Measurements from ENCODE around the gene JARID2. TPM values are rescaled to one million over a fixed set of nuclear protein-coding genes. Genes with fewer than 3 reads are reported as not detected.

The JARID2 gene
- total and polyA plus RNA-seq, 2 of the 13 experiments (the other 11 are each of a cell fraction or from before 2014, with no cell fraction given), result 7.5 to 10.3 TPM

DNA sequence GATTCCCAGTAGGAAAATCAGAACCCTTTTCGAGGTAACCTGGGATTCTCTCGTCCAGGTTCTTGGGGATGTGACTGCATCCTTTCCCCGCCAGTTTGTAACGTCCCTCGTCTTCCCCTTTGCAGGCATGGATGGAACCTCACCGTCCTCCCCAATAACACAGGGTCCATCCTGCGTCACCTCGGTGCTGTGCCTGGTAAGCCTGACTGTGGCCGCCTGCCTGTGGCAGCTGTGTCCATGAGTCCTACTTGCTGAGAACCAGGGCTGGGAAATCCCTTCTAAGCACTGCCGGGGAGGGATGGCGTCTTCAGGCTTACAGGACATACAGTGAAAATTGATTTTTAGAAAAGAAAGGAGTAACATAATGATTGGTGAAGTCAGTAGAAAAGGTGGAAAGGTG lies 261.4 kb downstream of the JARID2 start (continued):
- TF ChIP-seq XBP1 (CRISPR knock-in tag; IDR thresholded peaks at IDR 0.05) (no peak), CHD2 (IDR thresholded peaks at IDR 0.05; ENCODE audit: low read depth, low read length) (no peak), KLF15 (CRISPR knock-in tag; IDR thresholded peaks at IDR 0.05; ENCODE audit: borderline replicate concordance) (no peak), REXO4 (CRISPR knock-in tag; IDR thresholded peaks at IDR 0.05; ENCODE audit: borderline replicate concordance) (no peak), NR1H2 (CRISPR knock-in tag; IDR thresholded peaks at IDR 0.05; ENCODE audit: borderline replicate concordance, low read depth) (no peak), KDM6A (CRISPR knock-in tag; IDR thresholded peaks at IDR 0.05; ENCODE audit: low read depth) (no peak)

DNA sequence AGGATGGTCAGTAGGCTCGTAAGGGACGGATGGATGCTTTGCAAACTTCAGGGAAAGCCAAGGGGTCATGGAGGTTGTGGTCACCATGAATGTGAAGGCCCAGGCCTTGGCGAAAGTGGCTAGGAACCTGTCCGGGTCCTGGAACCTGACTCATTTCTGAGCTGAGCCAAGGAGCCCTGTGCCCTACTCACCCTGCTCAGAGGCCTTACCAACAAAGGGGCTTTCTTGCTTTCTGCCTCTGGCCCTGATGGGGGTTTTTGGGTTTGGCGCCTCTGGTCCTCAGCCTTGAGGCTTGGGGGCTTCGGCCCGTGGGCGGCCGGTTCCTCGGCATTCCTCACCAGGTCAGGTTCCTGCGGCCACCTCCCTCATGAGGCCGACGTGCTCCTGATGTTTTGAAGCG lies 261.9 kb downstream of the JARID2 start:
- Histone ChIP-seq H3K9ac (ENCODE audit: insufficient read depth, low read depth, low read length) (no peak overlapping the region), H2AFZ (ENCODE audit: low read length) (no peak overlapping the region), H3K4me1 (ENCODE audit: insufficient read depth, low read length) (peaks cover 30% of the 10 kb centered on the region), H3K4me3 (replicated peaks in 1 of 3; ENCODE audit: insufficient read depth in 1 of 3, low read depth in 2 of 3, low read length in 3 of 3) (no peak overlapping the region), H3K79me2 (ENCODE audit: insufficient read depth, low read length) (no peaks in the 10 kb centered on the region), H3K36me3 (replicated peaks in 1 of 2; ENCODE audit: control insufficient read depth in 1 of 2, insufficient read depth in 2 of 2, low read length in 2 of 2) (peaks cover 14 to 32% of the 10 kb centered on the region in 2 experiments), H3K4me2 (ENCODE audit: low read depth, low read length) (no peak overlapping the region), H3K9me3 (ENCODE audit: low read length) (no peaks in the 10 kb centered on the region), H3K27me3 (ENCODE audit: control insufficient read depth in 1 of 2, insufficient read depth in 2 of 2, low read length in 2 of 2) (no peaks in the 10 kb centered on the region), H4K20me1 (ENCODE audit: insufficient read depth, low read length) (peaks cover 9% of the 10 kb centered on the region; the same call in 1 of the 2 replicates), H3K27ac (ENCODE audit: extremely low read length, insufficient read depth, low read length) (no peak overlapping the region)
- CTCF ChIA-PET (ENCODE audit: low intra/inter-chr PET ratio, low total read pairs), result no interaction called here
- no TSS peak for BruUV-seq (replicated peaks)
- FAIRE-seq (no peak), ATAC-seq (no peak), DNase-seq (ENCODE audit: low spot score) (no peak)
- WGBS (ENCODE audit: low lambda C conversion rate), result 91% methylated on average over 13 of the region's 14 CpGs
- in situ Hi-C loops (cut with HindIII; ENCODE audit: extremely low pct_ligation_motif_present, low pct_unique_long_range_greater_than_20kb), result no loop called here
- TF ChIP-seq REL (CRISPR knock-in tag; conservative IDR thresholded peaks at IDR 0.05) (no peak), FOXJ3 (CRISPR knock-in tag; IDR thresholded peaks at IDR 0.05; ENCODE audit: borderline replicate concordance) (no peak), DMAP1 (CRISPR knock-in tag; IDR thresholded peaks at IDR 0.05) (no peak), SP140L (CRISPR knock-in tag; IDR thresholded peaks at IDR 0.05; ENCODE audit: borderline replicate concordance) (no peak), ZIK1 (CRISPR knock-in tag; IDR thresholded peaks at IDR 0.05; ENCODE audit: borderline replicate concordance, low read depth) (no peak), NFKB2 (CRISPR knock-in tag; IDR thresholded peaks at IDR 0.05; ENCODE audit: borderline replicate concordance) (no peak)
- TF ChIP-seq, protein P1, sequence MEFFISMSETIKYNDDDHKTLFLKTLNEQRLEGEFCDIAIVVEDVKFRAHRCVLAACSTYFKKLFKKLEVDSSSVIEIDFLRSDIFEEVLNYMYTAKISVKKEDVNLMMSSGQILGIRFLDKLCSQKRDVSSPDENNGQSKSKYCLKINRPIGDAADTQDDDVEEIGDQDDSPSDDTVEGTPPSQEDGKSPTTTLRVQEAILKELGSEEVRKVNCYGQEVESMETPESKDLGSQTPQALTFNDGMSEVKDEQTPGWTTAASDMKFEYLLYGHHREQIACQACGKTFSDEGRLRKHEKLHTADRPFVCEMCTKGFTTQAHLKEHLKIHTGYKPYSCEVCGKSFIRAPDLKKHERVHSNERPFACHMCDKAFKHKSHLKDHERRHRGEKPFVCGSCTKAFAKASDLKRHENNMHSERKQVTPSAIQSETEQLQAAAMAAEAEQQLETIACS (CRISPR knock-in tag; IDR thresholded peaks at IDR 0.05), result no peak
- TF ChIP-seq, protein P2, sequence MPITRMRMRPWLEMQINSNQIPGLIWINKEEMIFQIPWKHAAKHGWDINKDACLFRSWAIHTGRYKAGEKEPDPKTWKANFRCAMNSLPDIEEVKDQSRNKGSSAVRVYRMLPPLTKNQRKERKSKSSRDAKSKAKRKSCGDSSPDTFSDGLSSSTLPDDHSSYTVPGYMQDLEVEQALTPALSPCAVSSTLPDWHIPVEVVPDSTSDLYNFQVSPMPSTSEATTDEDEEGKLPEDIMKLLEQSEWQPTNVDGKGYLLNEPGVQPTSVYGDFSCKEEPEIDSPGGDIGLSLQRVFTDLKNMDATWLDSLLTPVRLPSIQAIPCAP (CRISPR knock-in tag; IDR thresholded peaks at IDR 0.05; ENCODE audit: low read depth), result no peak
- TF ChIP-seq, protein P3, sequence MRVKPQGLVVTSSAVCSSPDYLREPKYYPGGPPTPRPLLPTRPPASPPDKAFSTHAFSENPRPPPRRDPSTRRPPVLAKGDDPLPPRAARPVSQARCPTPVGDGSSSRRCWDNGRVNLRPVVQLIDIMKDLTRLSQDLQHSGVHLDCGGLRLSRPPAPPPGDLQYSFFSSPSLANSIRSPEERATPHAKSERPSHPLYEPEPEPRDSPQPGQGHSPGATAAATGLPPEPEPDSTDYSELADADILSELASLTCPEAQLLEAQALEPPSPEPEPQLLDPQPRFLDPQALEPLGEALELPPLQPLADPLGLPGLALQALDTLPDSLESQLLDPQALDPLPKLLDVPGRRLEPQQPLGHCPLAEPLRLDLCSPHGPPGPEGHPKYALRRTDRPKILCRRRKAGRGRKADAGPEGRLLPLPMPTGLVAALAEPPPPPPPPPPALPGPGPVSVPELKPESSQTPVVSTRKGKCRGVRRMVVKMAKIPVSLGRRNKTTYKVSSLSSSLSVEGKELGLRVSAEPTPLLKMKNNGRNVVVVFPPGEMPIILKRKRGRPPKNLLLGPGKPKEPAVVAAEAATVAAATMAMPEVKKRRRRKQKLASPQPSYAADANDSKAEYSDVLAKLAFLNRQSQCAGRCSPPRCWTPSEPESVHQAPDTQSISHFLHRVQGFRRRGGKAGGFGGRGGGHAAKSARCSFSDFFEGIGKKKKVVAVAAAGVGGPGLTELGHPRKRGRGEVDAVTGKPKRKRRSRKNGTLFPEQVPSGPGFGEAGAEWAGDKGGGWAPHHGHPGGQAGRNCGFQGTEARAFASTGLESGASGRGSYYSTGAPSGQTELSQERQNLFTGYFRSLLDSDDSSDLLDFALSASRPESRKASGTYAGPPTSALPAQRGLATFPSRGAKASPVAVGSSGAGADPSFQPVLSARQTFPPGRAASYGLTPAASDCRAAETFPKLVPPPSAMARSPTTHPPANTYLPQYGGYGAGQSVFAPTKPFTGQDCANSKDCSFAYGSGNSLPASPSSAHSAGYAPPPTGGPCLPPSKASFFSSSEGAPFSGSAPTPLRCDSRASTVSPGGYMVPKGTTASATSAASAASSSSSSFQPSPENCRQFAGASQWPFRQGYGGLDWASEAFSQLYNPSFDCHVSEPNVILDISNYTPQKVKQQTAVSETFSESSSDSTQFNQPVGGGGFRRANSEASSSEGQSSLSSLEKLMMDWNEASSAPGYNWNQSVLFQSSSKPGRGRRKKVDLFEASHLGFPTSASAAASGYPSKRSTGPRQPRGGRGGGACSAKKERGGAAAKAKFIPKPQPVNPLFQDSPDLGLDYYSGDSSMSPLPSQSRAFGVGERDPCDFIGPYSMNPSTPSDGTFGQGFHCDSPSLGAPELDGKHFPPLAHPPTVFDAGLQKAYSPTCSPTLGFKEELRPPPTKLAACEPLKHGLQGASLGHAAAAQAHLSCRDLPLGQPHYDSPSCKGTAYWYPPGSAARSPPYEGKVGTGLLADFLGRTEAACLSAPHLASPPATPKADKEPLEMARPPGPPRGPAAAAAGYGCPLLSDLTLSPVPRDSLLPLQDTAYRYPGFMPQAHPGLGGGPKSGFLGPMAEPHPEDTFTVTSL (CRISPR knock-in tag; IDR thresholded peaks at IDR 0.05; ENCODE audit: borderline replicate concordance), result no peak
- POLR2A ChIA-PET, result no interaction called here
- intact Hi-C loops (cut with micrococcal nuclease; ENCODE audit: unreplicated experiment), result no loop called here

Data from HepG2 (cell line).